Natural killer cell (primary cell): Measurements from ENCODE around the gene SPDYE2. TPM values are rescaled to one million over a fixed set of nuclear protein-coding genes. Genes with fewer than 3 reads are reported as not detected.
"Not testable (repeated sequence)": the region's sequence is repeated elsewhere in the genome, so short reads cannot be mapped to it uniquely, and the experiment has no call there.

Experiments
- ATAC-seq, 3 donors: fragments of 150-1000 bp in 2 of 3; fragments of 200-7000 bp in 1 of 3; cut with Tn5 transposase; 1 replicate in 1 of 3; 2 replicates in 2 of 3; pipeline ENCODE4 v1.10.0; 2021; ENCODE audit warnings: mild to moderate bottlenecking in 2 of 3, moderate library complexity in 2 of 3
- DNase-seq, 2 donors: peaks; one replicate each; pipeline versions ENCODE4 v3.0.0 to v3.0.0-alpha.2; 2013 to 2021; ENCODE audit warnings: mixed read lengths in 1 of 2
- H3K27ac ChIP-seq: one replicate; pipeline ENCODE4 v1.5.1; 2013; ENCODE audit warnings: mild to moderate bottlenecking, low read length
- H3K27me3 ChIP-seq: one replicate; pipeline ENCODE4 v1.6.1; 2013; ENCODE audit warnings: low read length; ENCODE audit not compliant: control insufficient read depth, insufficient read depth
- H3K36me3 ChIP-seq: one replicate; pipeline ENCODE4 v1.6.1; 2013; ENCODE audit warnings: low read length; ENCODE audit not compliant: control insufficient read depth, insufficient read depth
- H3K4me1 ChIP-seq: one replicate; pipeline ENCODE4 v1.6.1; 2013; ENCODE audit warnings: low read length; ENCODE audit not compliant: control insufficient read depth, insufficient read depth
- H3K4me3 ChIP-seq: one replicate; pipeline ENCODE4 v1.5.1; 2013; ENCODE audit warnings: low read length
- H3K9me3 ChIP-seq: one replicate; pipeline ENCODE4 v1.6.1; 2013; ENCODE audit warnings: low read length; ENCODE audit not compliant: control insufficient read depth, insufficient read depth
- H3K27ac Mint-ChIP-seq, 2 donors: one replicate each; pipeline ENCODE4 v1.8.0; 2022; ENCODE audit warnings: mild to moderate bottlenecking in 2 of 2, mixed read lengths in 2 of 2, moderate library complexity in 1 of 2
- H3K27me3 Mint-ChIP-seq, 2 donors: one replicate each; pipeline ENCODE4 v1.8.0; 2022; ENCODE audit warnings: low read depth in 2 of 2, mixed read lengths in 2 of 2
- H3K36me3 Mint-ChIP-seq: one replicate; pipeline ENCODE4 v1.8.0; 2022; ENCODE audit warnings: mixed read lengths
- H3K4me1 Mint-ChIP-seq, 2 donors: one replicate each; pipeline ENCODE4 v1.8.0; 2022; ENCODE audit warnings: mixed read lengths in 2 of 2
- H3K4me3 Mint-ChIP-seq: one replicate; pipeline ENCODE4 v1.8.0; 2022; ENCODE audit warnings: mild to moderate bottlenecking, moderate library complexity, mixed read lengths
- H3K9me3 Mint-ChIP-seq, 2 donors: one replicate each; pipeline ENCODE4 v1.8.0; 2022; ENCODE audit warnings: mixed read lengths in 2 of 2
- WGBS: methylation state at CpG from one replicate; pipeline ENCODE4 v1.1.7; 2013; ENCODE audit warnings: missing lambda C conversion rate; ENCODE audit not compliant: insufficient coverage; 5-methylcytosine and 5-hydroxymethylcytosine counted together
- intact Hi-C: fragments of 100-400 bp; cut with micrococcal nuclease; formaldehyde crosslinking; loops from one replicate; pipeline ENCODE4 v1.14.2; 2022
- total RNA-seq, 4 donors: library from RNA; stranded (reverse); fragments of 120-200 nt in 1 of 4; gene quantifications; one replicate each; pipeline versions ENCODE4 v1.2.3 to v1.2.4, GENCODE V29; 2013 to 2022

SPDYE2 gene
- total RNA-seq, 3 donors from 2014 or later (not counting 1 experiment from before 2014, with no cell fraction given), result 0.25 to 0.61 TPM; not detected in 1

GRCh38 chr7:102577315-102578240 is 26.6 kb downstream of the SPDYE2 start:
- H3K9me3 Mint-ChIP-seq, H3K4me3 Mint-ChIP-seq, H3K27me3 ChIP-seq, H3K36me3 Mint-ChIP-seq, H3K4me1 Mint-ChIP-seq, H3K4me3 ChIP-seq, H3K27ac Mint-ChIP-seq, H3K4me1 ChIP-seq, H3K36me3 ChIP-seq, H3K27ac ChIP-seq, H3K9me3 ChIP-seq, DNase-seq, intact Hi-C loops, H3K27me3 Mint-ChIP-seq: not testable (repeated sequence)
- WGBS, result 97% methylated on average over 2 of the region's 7 CpGs
- peak in 1 of 3 donors; percentile 15 for ATAC-seq

- H3K4me1 Mint-ChIP-seq, H3K36me3 Mint-ChIP-seq, H3K27me3 Mint-ChIP-seq, H3K4me3 Mint-ChIP-seq, intact Hi-C loops, H3K36me3 ChIP-seq, H3K27ac ChIP-seq, H3K27ac Mint-ChIP-seq, H3K9me3 Mint-ChIP-seq, H3K9me3 ChIP-seq, H3K4me3 ChIP-seq, DNase-seq, H3K27me3 ChIP-seq, H3K4me1 ChIP-seq: not testable (repeated sequence)
- WGBS, result no CpG with 5 or more reads among the region's 5 CpGs
- ATAC-seq, result peak in 2 of 3 donors; percentile 8 to 38
Observed at GRCh38 chr7:102578486-102578885, 27.5 kb downstream of the SPDYE2 start.

DNA sequence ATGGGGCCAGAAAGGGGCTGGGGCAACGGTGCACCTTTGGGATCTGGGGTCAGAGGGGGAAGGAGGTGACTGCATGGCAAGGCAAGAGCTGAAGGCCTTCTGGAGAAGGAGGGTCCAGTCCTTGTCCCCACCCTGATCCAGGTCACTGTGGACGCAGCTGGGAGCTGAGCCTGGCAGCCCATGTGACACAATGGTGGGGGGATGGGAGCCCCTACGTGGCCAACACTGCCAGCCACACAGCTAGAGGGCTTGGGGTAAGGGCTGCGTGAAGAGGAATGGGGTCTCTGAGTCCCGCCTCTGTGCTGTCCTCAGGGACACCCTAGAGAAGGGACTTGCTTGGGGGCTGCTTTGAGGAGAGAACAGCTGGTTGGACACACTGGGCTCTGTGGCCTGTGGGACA is 30.7 kb downstream of the SPDYE2 start:
- DNase-seq, intact Hi-C loops, H3K9me3 ChIP-seq, H3K4me3 Mint-ChIP-seq, H3K36me3 ChIP-seq, H3K36me3 Mint-ChIP-seq, ATAC-seq, H3K9me3 Mint-ChIP-seq, H3K27me3 ChIP-seq, H3K4me3 ChIP-seq, H3K27me3 Mint-ChIP-seq, H3K27ac ChIP-seq, H3K27ac Mint-ChIP-seq, H3K4me1 ChIP-seq, H3K4me1 Mint-ChIP-seq: not testable (repeated sequence)
- no CpG with 5 or more reads among the region's 5 CpGs for WGBS

DNA sequence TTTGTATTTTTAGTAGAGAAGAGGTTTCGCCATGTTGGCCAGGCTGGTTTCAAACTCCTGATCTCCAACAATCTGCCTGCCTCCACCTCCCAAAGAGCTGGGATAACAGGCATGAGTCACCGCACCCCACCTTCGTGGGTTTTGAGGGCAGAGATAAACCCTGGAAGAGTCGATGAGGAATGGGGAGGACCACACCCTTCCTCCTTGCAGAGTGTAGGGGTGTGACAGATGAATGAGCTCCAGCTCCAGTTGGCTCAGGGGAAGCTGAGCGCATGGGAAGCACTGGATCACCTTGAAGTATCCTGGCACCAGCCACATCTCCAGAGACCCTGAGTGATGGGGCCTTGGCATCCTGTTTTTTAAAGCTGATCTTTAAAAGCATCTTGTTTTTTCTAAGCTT is 32.5 kb downstream of the SPDYE2 start:
- H3K36me3 ChIP-seq, H3K27me3 Mint-ChIP-seq, H3K9me3 ChIP-seq, intact Hi-C loops, H3K27ac ChIP-seq, H3K4me1 ChIP-seq, H3K4me3 ChIP-seq, H3K27ac Mint-ChIP-seq, ATAC-seq, DNase-seq, H3K4me3 Mint-ChIP-seq, H3K36me3 Mint-ChIP-seq, H3K9me3 Mint-ChIP-seq, H3K4me1 Mint-ChIP-seq, H3K27me3 ChIP-seq: not testable (repeated sequence)
- no CpG with 5 or more reads among the region's 5 CpGs for WGBS

DNA sequence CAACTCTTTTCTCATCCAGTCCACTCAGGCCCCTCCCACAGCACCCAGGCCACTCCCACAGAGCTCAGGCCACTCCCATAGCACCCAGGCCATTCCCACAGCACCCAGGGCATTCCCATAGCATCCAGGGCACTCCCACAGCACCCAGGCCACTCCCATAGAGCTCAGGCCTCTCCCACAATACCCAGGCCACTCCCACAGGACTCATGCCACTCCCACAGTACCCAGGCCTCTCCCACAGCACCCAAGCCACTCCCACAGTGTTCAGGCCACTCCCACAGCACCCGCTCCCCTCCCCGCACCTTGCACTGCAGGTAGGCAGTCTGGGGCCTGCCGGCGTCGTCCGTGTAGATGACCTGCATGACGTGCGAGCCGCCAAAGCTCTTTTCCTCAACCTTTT is 38.8 kb downstream of the SPDYE2 start:
- H3K27me3 ChIP-seq, intact Hi-C loops, H3K27ac ChIP-seq, H3K9me3 ChIP-seq, H3K27ac Mint-ChIP-seq, DNase-seq, H3K4me1 ChIP-seq, H3K27me3 Mint-ChIP-seq, H3K4me1 Mint-ChIP-seq, H3K4me3 ChIP-seq, H3K9me3 Mint-ChIP-seq, H3K36me3 ChIP-seq, H3K4me3 Mint-ChIP-seq, H3K36me3 Mint-ChIP-seq: not testable (repeated sequence)
- peak; percentile 31 to 50 (median 36) for ATAC-seq
- no CpG with 5 or more reads among the region's 9 CpGs for WGBS

DNA sequence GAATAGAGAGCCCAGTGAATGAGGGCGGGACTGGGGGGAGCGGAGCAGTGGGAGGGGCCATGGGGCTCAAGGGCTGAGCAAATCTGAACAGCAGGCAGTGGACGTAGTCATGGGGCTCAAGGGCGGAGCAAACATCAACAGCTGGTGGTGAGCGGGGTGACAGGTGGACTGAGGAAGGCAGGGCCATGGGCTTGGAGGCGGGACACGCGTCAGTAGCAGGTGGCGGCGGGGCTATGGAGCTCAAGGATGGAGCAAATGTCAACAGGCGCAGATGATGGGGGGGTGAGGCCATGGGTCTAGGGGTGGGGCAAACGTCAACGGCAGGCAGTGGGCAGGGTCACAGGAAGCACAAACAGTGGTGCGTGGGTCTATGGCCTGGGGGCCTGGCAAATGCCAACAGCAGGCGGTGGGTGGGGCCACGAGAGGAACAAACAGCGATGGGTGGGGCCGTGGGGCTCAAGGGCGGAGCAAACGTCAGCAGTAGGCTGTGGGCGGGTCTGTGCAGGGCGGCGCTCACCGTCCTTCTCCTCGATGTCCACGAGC is 41.5 kb downstream of the SPDYE2 start:
- intact Hi-C loops, DNase-seq, H3K9me3 ChIP-seq, H3K9me3 Mint-ChIP-seq, H3K27me3 ChIP-seq, H3K27ac Mint-ChIP-seq, H3K36me3 Mint-ChIP-seq, H3K27ac ChIP-seq, H3K27me3 Mint-ChIP-seq, H3K4me3 ChIP-seq, H3K4me1 Mint-ChIP-seq, H3K4me3 Mint-ChIP-seq, H3K36me3 ChIP-seq, H3K4me1 ChIP-seq: not testable (repeated sequence)
- peak; percentile 70 to 84 (median 70) for ATAC-seq
- 56% methylated on average over 5 of the region's 26 CpGs for WGBS

DNA sequence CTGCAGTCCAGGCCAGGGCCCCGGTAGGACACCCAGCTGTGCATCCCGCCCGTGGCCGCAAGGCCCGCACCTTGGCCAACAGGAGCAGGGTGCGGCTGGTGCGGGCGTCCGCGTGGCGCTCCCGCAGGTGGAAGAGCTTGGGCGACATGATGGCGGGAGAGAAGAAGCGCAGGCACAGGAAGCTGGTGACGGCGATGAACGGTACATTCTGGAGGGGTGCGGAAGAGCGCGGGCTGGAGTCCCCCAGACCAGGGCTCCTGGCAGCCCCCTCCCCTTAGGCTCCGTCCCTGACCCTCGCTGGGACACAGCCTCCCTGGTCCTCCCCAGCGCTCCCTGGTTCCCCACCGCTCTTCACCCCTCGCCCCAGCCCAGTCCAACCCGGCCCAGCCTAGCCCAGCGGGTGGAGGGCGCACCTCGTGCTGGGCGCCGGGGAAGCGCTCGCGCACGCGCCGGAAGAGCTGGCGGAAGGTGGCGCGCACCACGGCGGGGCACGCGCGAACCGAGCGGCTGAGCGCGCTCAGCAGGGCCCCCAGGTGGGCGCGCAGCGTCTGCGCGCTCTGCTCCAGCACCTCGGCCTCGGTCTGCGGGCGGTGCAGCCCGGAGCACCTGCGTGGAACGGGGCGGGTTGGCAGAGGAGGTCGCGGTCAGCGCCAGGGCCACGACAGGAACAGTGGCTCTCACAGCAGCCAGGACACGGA is 42.8 kb downstream of the SPDYE2 start:
- ATAC-seq, result peak; percentile 72 to 83 (median 74)

More for the DNA sequence above, 42.8 kb downstream of the SPDYE2 start:
- H3K4me1 ChIP-seq, H3K9me3 Mint-ChIP-seq, intact Hi-C loops, H3K36me3 ChIP-seq, H3K27ac Mint-ChIP-seq, H3K27me3 Mint-ChIP-seq, DNase-seq, H3K27me3 ChIP-seq, H3K9me3 ChIP-seq, H3K27ac ChIP-seq, H3K4me3 ChIP-seq, H3K36me3 Mint-ChIP-seq, H3K4me3 Mint-ChIP-seq, H3K4me1 Mint-ChIP-seq: not testable (repeated sequence)
- no CpG with 5 or more reads among the region's 68 CpGs for WGBS
